Stimulated activated CD8-positive, alpha-beta memory T cell treated with anti-CD3 and anti-CD28 coated beads, Interleukin-12 subunit alpha, Interleukin-12 subunit beta, amount 100 ng/mL, for 1 hour (primary cell): ENCODE results near the gene HSFX3.
"Not testable (repeated sequence)": the region's sequence is repeated elsewhere in the genome, so short reads cannot be mapped to it uniquely, and the experiment has no call there.

Experiments used
- DNase-seq: peaks from one replicate; pipeline ENCODE4 v3.0.0-alpha.2; 2020; ENCODE audit warnings: low read depth

HSFX3 gene

DNA sequence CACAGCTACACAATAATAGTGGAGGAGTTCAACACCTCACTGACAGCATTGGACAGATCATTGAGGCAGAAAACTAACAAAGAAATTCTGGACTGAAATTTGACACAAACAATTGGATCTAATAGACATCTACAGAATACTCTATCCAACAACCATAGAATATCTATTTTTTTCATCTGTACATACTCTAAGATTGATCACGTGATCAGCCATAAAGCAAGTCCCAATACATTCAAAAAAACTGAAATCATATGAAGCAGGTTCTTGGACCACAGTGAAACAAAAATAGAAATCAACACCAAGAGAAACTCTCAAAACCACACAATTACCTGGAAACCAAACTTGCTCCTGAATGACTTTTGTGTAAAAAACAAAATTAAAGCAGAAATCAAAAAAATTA is 32.4 kb downstream of the HSFX3 start:
- no peak for DNase-seq

DNA sequence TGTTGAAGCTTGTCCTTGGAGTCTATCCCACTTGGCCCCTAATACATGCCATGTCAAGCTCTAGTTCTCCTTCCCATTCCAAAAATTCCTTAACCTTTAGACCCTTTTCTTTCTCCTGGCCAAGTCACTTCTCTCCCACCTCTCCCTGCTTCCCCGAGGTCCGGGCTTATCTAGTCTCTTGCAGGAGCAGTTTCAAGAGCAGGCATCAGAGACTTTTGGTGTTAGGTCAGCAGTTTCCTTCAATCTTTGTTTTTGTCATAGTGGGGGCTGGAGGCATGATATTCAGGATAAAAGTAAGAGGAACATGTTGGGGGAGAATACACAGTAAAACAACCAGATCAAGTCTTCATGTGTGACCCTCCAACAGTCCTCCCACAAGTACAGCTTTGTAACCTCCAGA is 33.1 kb downstream of the HSFX3 start:
- DNase-seq: no peak

DNA sequence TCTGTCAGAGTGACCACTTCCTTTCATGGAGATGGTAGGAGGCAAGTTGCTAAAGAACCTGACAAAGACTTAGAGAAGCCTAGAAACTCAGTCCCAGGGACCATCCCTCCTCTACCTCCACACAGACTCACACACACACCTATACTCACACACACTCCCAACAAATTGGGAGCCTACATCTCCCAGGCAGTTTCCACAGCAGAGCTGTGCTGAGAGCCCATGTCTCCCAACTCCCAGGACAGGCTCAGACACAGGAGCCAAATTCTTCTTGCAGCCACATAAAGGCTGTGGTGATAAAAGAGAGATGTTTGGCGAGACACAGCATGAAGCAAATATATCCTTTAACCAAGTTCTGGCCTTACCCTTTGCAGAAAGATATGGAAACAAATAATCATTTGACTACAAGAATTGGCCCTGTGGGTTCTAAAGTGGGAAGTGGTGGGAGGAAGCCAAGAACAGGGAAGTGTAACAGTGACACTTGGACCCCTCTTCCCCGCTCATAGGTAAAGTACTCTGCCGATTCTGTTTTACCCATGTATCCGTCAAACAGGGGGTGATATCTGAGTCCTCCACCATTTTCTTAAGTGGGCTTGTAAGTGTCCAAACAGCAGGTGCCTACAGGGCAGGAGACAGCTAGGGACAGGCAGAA is 33.6 kb downstream of the HSFX3 start:
- no peak for DNase-seq

DNA sequence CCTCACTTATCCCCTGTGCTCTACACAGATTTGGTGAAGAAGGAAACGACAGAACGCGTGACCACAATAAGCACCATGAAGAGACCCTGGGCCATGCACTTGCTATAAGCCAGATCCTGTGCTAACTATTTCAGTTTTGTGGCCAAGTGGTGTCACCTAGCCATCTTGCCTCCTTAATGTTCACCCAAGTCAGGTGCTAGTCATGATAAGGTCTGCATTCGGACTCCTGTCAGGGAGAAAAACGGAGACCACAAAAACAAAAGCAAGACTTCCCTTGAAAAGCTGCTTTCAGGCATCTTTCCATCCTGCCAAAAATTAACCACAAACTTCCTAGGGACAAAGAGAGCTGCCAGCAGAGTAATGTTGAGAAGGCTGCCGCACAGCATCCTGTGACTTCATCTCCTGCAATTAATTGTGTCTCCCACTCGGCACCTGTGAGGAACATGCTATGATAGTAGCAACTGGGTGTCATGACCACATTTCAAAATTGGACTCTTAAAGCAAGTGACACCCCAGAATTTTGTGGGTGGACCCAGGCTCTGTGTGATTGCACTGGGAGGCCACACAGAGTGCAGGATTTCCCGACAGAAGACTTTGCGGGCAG is 35.8 kb downstream of the HSFX3 start:
- no peak for DNase-seq

DNA sequence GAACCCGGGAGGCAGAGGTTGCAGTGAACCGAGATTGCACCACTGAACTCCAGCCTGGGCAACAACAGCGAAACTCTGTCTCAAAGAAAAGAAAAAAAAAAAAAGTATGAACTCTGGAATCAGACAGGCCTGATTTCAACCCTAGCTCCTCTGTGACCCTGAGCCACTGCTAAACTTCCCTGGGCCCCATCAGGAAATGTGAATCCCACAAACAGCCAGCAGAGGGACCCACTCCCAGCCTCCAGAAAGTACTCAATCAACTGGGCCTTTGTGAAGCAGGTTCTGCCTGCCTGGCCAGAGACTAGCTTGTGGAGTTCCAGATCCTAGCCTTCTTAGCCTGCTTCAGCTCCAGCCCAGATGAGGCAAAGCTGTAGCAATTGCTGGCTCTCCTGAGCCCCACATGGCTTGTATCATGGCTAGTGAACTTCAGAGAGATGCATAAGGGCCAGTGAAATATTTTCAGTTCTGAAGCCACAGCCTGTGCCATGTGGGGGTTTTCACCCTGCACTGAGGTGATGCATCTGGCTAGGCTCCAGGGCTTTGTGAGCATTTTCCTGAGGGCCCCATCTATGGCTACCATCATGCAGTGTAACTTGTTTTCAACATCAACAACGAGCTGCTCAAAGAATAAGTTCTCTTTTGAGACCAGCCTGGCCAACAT is 37.4 kb downstream of the HSFX3 start:
- DNase-seq: peak; percentile 39

DNA sequence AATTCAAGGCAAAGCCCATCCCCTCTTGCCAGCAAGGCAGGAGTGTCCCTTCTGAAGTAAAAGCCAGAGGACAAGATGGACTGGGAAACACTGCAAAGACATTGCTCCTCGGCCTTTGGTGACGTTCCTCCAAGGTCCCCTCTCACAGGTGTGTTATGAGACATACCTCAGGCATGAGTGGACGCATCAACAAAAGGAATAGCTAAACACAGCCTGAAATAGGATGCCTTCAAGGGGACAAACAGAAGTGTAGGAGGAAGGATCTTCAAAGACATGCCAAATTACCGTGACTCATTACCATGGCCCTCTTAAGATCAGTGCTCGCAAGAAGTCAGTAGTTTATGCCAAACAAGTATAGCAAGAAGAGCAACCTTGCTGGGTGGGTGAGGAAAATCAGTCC is 38.6 kb downstream of the HSFX3 start:
- no peak for DNase-seq

DNA sequence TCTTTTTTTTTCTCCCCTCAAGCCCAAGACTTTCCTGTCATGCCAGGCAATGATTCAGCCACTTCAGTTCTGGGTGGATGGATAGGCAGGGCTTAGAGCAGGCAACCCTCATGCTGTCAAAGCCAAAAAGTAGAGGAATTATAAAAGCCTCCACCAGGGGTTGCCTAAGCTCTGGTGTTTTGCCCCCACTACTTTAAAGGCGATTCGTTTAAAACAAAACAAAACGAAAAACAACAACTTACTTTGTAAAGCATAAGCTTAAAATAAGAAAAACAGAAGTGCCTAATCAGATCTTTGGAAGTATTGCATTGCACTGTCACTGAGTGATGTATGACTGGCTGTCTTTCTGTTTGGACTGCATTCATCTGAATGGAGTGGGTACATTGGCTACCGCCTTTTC is 39.3 kb downstream of the HSFX3 start:
- DNase-seq: no peak

DNA sequence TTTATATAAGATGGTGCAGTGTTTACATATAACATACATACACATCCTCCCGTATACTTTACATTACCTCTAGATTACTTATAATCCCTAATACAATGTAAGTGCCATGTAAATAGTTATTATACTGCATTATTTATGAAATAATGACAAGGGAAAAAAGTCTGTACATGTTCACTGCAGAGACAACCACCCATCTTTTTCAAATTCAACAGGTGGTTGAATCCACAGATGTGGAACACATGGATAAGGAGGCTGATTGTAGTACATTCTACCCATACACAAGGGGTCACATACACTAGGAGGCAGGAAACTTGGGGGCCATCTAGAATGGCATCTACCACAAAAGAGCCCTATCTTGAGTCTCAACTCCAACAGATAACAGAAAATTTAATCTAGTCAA is 41.3 kb downstream of the HSFX3 start:
- DNase-seq: no peak

DNA sequence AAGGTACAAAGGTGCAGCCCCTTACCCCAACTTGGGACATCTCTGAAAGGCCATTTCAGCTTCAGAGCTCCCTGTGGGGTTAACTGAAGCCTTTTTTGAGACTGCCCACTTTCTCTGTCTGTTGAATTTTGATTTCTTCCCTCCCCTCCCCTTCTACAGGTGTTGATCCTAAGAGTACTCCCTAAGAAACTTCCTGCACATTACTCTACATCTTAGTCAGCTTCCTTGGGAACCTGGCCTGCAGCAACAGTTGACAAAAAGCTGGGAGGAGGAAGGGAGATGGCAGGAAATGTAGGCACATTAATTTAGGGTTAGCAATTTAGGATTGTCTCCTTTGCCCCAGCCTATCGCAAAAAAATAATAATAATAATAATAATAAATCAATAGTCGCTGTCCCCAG is 43.4 kb downstream of the HSFX3 start:
- no peak for DNase-seq

DNA sequence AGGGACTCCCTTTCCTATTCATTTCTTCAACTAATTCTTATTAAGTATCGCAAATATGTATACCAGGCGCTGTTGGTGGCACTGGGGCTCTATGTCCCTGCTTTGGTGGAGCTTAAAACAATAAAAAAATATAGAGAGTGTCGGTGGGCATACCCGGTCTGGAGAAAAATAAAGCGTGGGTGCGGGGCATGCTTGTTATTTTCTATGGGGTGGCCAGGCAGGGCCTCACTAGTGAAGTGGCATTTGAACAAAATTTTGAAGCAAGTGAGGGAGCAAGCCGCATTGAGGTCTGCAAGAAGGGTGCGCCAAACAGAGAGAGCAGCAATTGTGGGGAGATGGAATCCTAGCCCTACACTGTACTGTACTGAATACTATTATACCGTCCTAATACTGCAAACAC is 44.1 kb downstream of the HSFX3 start:
- no peak for DNase-seq

DNA sequence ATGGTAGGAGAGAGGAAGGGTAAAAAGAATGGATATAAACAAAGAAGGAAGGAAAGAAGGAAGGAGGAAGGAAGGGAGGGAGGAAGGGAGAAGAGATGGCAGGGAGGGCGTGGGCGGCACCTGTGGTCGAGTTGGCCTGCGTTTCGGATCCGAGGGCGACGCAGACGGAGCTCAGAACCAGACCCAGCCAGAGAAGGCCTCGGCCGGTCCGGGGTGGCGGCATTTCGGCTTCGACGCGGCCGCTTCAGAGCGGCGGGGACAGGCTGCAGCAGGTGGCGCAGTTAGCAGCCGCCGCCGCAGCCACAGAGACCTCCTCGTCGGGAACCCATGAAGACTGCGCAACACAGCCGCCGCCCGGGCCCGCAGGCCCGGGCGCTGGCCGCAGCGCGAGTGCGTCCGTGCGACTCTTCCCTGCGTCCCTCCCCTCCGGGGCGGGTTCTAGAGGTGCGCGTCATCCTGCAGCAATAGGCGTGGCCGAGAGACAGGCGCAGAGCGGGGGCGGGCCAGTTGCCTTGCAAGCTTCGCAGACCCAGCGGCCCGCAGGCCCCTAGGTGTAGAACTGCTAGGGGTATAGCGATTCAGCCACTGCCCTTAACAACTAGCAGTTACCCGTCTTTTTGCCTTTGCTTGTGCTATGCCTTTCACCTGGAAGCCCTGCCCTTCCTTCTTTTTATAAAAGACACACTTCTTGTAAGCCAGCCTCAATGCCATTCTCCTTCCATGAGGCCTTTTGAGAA is 44.6 kb downstream of the HSFX3 start, which contains the start of gene IDS:
IDS (minus strand) TSS at position 392 of the 737 bp plus-strand sequence; CDS start at position 223, 169 bp downstream.
- DNase-seq: peak; percentile 77

DNA sequence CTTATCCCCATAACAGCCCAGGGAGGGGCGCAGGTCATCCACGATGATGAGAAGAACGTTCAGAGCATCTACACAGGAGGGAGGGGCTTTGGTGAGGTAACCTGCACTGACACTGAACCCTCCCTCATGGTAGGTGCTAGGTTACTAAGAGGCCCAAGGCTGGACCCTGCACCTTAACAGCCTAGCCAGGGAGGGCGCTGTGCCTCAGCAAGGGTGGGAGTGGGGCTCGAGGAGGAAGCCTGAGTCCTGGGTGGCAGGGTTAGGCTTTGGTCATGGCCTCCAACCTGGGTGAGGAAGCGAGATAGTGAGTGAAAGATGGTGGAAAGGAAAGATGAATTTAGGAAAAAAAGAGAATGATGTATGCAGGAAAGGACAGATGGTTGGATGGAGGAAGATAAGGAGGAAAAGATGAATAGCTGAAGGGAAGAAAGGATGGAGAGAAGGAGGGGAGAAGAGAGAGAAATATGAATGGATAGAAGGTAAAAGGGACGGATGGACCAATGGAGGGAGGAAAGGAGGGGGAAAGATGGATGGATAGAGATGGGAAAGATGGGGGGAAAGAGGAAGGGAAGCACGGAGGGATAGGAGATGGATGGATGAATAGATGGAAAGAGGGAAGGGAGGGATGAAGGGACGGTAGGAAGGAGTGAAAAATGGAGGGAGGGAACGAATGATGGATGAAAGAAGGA is 45.4 kb downstream of the HSFX3 start:
- DNase-seq: peak; percentile 38

DNA sequence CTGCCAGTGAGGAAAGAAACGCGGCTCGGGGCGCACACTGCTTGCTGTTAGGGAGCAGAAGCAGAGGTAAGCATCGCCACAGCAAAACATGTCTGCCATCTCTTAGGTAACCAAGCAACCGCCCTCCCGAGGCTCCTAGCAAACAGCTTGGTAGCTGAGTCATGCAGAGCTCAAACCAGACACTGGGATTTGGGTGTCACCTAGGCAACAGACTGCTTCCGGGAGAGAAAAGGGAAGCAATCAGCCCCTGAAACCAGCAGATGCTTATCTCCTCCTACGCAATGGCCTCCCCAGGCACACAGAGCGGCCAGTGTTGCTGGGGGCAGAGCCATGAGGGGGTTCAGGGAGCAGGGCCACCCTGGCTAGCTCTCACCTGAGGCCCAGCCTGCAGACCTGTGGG is 46.3 kb downstream of the HSFX3 start:
- peak; percentile 32 for DNase-seq

DNA sequence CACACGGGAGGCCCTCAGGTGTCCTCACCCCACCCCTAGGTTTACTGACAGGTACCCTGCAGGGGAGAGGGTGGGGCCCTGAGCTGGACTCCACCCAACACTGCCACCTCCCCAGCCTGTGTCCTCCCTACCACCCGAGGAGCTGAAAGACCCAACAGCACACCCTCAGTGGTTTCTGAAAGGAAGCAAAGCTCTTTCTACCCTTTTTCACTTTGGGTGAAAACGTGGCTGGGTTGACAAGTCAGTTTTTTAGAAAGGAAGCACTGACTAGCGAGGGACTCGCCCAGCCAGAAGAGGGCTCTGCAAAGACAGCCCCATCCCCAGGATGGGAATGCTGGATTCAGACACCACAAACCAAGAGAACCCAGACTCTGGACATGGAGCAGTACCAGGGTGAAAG is 46.8 kb downstream of the HSFX3 start:
- not testable (repeated sequence) for DNase-seq

DNA sequence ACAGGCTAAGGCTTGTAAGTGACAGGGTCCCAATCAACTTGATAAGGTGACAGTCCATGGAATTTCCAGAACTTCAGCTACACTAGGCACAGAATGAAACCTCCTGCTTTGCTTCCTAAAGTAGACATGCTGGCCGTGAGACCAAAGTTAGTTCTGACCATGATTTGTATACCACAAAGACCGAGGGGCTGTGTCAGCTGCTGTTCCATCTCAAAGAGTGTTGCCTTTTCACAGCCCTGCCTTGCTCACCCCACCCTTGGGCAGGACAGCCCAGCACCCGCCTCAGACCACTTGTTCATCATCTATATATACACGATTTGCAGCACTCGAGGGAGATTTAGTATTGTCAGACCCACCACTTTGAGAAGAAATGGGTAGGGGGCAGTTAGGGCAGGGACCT is 50.0 kb downstream of the HSFX3 start:
- no peak for DNase-seq

DNA sequence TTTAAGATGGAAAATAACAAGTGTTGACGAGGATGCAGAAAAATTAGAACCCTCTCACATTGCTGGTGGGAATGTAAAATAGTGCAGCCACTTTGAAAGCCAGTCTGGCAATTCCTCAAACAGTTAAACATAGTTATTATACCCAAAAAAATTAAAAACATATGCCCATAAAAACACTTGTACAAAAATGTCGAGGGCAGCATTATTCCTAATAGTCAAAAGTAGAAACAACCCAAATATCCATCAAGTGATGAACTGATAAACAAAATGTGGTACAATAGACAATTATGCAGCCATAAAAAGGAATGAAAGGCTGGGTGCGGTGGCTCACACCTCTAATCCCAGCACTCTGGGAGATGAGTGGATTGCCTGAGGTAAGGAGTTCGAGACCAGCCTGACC is 51.0 kb downstream of the HSFX3 start:
- DNase-seq: no peak
